ENCODE measurements around the gene ATP7A.
"Not testable (repeated sequence)": the region's sequence is repeated elsewhere in the genome, so short reads cannot be mapped to it uniquely, and the experiment has no call there.

The ATP7A gene

DNA sequence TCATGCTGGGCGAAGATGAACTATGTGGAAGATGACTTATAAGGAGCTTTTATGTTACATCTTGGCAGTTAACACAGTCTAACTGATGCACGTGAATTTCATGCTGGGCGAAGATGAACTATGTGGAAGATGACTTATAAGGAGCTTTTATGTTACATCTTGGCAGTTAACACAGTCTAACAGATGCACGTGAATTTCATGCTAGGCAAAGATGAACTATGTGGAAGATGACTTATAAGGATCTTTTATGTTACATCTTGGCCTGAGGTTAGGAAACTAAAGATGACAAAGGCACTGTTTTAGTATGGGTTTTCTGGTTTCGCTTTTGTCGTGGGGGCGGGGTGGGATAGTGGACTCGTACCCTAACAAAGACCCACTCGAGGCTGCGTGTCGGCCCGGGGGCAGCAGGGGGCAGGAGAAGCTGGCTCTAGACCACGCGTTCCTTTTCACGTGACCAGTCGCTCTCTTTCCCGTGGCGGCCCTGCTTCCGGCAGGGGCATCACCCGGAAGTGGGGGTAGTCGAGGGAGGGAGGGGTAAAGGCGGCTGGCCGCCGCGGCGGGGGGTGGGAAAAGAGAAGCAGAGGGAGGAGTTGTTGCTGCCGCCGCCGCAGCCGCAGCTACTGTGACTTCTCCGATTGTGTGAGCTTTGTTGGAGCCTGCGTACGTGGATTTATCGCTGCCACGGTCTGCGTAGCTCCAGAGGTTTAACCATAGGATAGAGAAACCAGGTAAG lies at the start of gene ATP7A:
Gene ATP7A, plus strand, starts transcription at position 586 of the 733 bp plus-strand sequence. CDS start 60,949 bp downstream, outside the sequence.
- DNase-seq (ENCODE audit: extremely low read depth, low read depth), result peak; percentile 61
- TF ChIP-seq, protein P1, sequence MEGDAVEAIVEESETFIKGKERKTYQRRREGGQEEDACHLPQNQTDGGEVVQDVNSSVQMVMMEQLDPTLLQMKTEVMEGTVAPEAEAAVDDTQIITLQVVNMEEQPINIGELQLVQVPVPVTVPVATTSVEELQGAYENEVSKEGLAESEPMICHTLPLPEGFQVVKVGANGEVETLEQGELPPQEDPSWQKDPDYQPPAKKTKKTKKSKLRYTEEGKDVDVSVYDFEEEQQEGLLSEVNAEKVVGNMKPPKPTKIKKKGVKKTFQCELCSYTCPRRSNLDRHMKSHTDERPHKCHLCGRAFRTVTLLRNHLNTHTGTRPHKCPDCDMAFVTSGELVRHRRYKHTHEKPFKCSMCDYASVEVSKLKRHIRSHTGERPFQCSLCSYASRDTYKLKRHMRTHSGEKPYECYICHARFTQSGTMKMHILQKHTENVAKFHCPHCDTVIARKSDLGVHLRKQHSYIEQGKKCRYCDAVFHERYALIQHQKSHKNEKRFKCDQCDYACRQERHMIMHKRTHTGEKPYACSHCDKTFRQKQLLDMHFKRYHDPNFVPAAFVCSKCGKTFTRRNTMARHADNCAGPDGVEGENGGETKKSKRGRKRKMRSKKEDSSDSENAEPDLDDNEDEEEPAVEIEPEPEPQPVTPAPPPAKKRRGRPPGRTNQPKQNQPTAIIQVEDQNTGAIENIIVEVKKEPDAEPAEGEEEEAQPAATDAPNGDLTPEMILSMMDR (IDR thresholded peaks at IDR 0.05; ENCODE audit: low read depth, low read length, missing control alignments), result peak; percentile 47
- peak within 1 kb of the TSS; percentile 61 for H3K4me3 ChIP-seq (replicated peaks; ENCODE audit: low read depth, low read length)

- TF ChIP-seq, protein P1 (IDR thresholded peaks at IDR 0.05; ENCODE audit: low read depth, low read length, missing control alignments), result no peak
- H3K4me3 ChIP-seq (replicated peaks; ENCODE audit: low read depth, low read length), result no peak overlapping the region
- DNase-seq (ENCODE audit: extremely low read depth, low read depth), result no peak
Measured at GRCh38 chrX:77875372-77875771, 35.1 kb upstream of the ATP7A start.

DNA sequence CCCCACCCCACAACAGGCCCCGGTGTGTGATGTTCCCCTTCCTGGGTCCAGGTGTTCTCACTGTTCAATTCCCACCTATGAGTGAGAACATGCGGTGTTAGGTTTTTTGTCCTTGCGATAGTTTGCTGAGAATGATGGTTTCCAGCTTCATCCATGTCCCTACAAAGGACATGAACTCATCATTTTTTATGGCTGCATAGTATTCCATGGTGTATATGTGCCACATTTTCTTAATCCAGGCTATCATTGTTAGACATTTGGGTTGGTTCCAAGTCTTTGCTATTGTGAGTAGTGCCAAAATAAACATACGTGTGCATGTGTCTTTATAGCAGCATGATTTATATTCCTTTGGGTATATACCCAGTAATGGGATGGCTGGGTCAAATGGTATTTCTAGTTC lies 29.1 kb upstream of the ATP7A start:
- not testable (repeated sequence) for H3K4me3 ChIP-seq (replicated peaks; ENCODE audit: low read depth, low read length); DNase-seq (ENCODE audit: extremely low read depth, low read depth)

GRCh38 chrX:77892887-77893286 lies 17.6 kb upstream of the ATP7A start:
- no peak overlapping the region for H3K4me3 ChIP-seq (replicated peaks; ENCODE audit: low read depth, low read length)
- TF ChIP-seq, protein P1 (IDR thresholded peaks at IDR 0.05; ENCODE audit: low read depth, low read length, missing control alignments), result no peak
- DNase-seq (ENCODE audit: extremely low read depth, low read depth), result no peak

DNA sequence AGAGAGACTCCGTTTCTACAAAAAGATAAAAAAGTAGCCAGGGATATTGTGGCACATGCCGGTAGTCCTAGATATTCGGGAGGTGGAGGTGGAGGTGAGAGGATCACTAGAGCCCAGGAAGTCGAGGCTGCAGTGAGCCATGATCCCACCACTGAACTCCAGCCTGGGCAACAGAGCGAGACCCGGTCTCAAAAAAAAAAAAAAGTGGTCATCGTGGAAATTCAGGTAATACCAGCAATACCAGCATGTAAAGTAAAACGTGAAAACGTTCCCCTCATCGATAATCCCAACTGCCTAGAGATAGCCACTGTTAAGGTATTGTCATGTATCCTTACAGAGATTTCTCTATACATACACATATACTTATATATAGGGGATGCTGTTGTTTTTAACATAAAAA lies 16.8 kb upstream of the ATP7A start:
- H3K4me3 ChIP-seq (replicated peaks; ENCODE audit: low read depth, low read length), result peak overlapping the region; percentile 73
- TF ChIP-seq, protein P1 (IDR thresholded peaks at IDR 0.05; ENCODE audit: low read depth, low read length, missing control alignments), result no peak
- no peak for DNase-seq (ENCODE audit: extremely low read depth, low read depth)

- peak within 1 kb of the TSS; percentile 73 for H3K4me3 ChIP-seq (replicated peaks; ENCODE audit: low read depth, low read length)
- TF ChIP-seq, protein P1 (IDR thresholded peaks at IDR 0.05; ENCODE audit: low read depth, low read length, missing control alignments), result no peak
- DNase-seq (ENCODE audit: extremely low read depth, low read depth), result peak; percentile 83
Measured at GRCh38 chrX:77894921-77895886, 15.3 kb upstream of the ATP7A start, which contains the start of gene MAGT1. MAGT1 (minus strand) TSS chrX:77895435; CDS start chrX:77895410, 25 bp downstream.
